Nephron progenitor cell (in vitro differentiated cells): ENCODE results near the gene STX1B.

Experiments used
- DNase-seq: peaks from one replicate; pipeline ENCODE4 v3.0.0; 2021
- H3K27ac Mint-ChIP-seq: 2 replicates; pipeline ENCODE4 v1.8.0; 2021; ENCODE audit warnings: mild to moderate bottlenecking, moderate library complexity, mixed read lengths
- H3K27me3 Mint-ChIP-seq: 2 replicates; pipeline ENCODE4 v1.8.0; 2021; ENCODE audit warnings: mild to moderate bottlenecking, low read depth, mixed read lengths; ENCODE audit not compliant: poor library complexity
- H3K36me3 Mint-ChIP-seq: 2 replicates; pipeline ENCODE4 v1.8.0; 2021; ENCODE audit warnings: low read depth, mixed read lengths
- H3K4me1 Mint-ChIP-seq: 2 replicates; pipeline ENCODE4 v1.8.0; 2021; ENCODE audit warnings: mixed read lengths
- H3K4me3 Mint-ChIP-seq: 2 replicates; pipeline ENCODE4 v1.8.0; 2021; ENCODE audit warnings: mild to moderate bottlenecking, moderate library complexity, mixed read lengths
- H3K9me3 Mint-ChIP-seq: 2 replicates; pipeline ENCODE4 v1.8.0; 2021; ENCODE audit warnings: mild to moderate bottlenecking, moderate library complexity, mixed read lengths
- CTCF ChIP-seq: fragments of 200-600 bp; sonication (generic); IDR thresholded peaks from 2 replicates; pipeline ENCODE4 v1.5.0; 2021; ENCODE audit warnings: antibody characterized with exemption

Gene STX1B

GRCh38 chr16:30996324-30996984, 14.0 kb downstream of the STX1B start:
- no peaks in the 10 kb centered on the region for H3K9me3 Mint-ChIP-seq
- no peak for DNase-seq
- H3K4me3 Mint-ChIP-seq, result peak overlapping the region; percentile 76
- no peak for TF ChIP-seq CTCF
- H3K4me1 Mint-ChIP-seq, result peaks cover 29% of the 10 kb centered on the region
- no peaks in the 10 kb centered on the region for H3K36me3 Mint-ChIP-seq
- H3K27ac Mint-ChIP-seq, result no peak overlapping the region
- H3K27me3 Mint-ChIP-seq, result peaks cover 47% of the 10 kb centered on the region

- Mint-ChIP-seq H3K36me3 (no peaks in the 10 kb centered on the region), H3K27ac (no peak overlapping the region), H3K9me3 (no peaks in the 10 kb centered on the region), H3K27me3 (peaks cover 47% of the 10 kb centered on the region), H3K4me3 (peak overlapping the region; percentile 61), H3K4me1 (peaks cover 29% of the 10 kb centered on the region)
- no peak for TF ChIP-seq CTCF
- no peak for DNase-seq
These were observed 14.5 kb downstream of the STX1B start for GRCh38 chr16:30995927-30996323.

- Mint-ChIP-seq H3K27ac (peak overlapping the region; percentile 72), H3K36me3 (no peaks in the 10 kb centered on the region), H3K4me1 (peaks cover 25% of the 10 kb centered on the region), H3K27me3 (peaks cover 40% of the 10 kb centered on the region), H3K9me3 (no peaks in the 10 kb centered on the region), H3K4me3 (no peak overlapping the region)
- TF ChIP-seq CTCF, result no peak
- no peak for DNase-seq
These were observed 17.3 kb downstream of the STX1B start for GRCh38 chr16:30992931-30993816.

GRCh38 chr16:30992276-30992780, 18.1 kb downstream of the STX1B start:
- no peaks in the 10 kb centered on the region for H3K36me3 Mint-ChIP-seq
- H3K4me3 Mint-ChIP-seq, result no peak overlapping the region
- H3K27me3 Mint-ChIP-seq, result peaks cover 32% of the 10 kb centered on the region
- H3K27ac Mint-ChIP-seq, result no peak overlapping the region
- no peak for DNase-seq
- H3K4me1 Mint-ChIP-seq, result peaks cover 16% of the 10 kb centered on the region
- no peaks in the 10 kb centered on the region for H3K9me3 Mint-ChIP-seq
- no peak for TF ChIP-seq CTCF

GRCh38 chr16:30991052-30991451, 19.4 kb downstream of the STX1B start:
- H3K27ac Mint-ChIP-seq, result peak overlapping the region; percentile 66
- peaks cover 19% of the 10 kb centered on the region for H3K27me3 Mint-ChIP-seq
- no peaks in the 10 kb centered on the region for H3K9me3 Mint-ChIP-seq
- TF ChIP-seq CTCF, result no peak
- H3K4me3 Mint-ChIP-seq, result no peak overlapping the region
- H3K4me1 Mint-ChIP-seq, result peaks cover 8% of the 10 kb centered on the region
- H3K36me3 Mint-ChIP-seq, result no peaks in the 10 kb centered on the region
- no peak for DNase-seq
